Stimulated activated CD4-positive, alpha-beta T cell treated with anti-CD3 and anti-CD28 coated beads, Interleukin-1b, Interleukin-23, amount 100 ng/mL, for 24 hours (primary cell): ENCODE data around the gene MAL.
"Not testable (repeated sequence)": the region's sequence is repeated elsewhere in the genome, so short reads cannot be mapped to it uniquely, and the experiment has no call there.

Source experiments
- DNase-seq, 4 experiments: peaks; one replicate each; pipeline ENCODE4 v3.0.0-alpha.2; 2020; ENCODE audit warnings: low read depth in 4 of 4, low spot score in 1 of 4

The MAL gene

DNA sequence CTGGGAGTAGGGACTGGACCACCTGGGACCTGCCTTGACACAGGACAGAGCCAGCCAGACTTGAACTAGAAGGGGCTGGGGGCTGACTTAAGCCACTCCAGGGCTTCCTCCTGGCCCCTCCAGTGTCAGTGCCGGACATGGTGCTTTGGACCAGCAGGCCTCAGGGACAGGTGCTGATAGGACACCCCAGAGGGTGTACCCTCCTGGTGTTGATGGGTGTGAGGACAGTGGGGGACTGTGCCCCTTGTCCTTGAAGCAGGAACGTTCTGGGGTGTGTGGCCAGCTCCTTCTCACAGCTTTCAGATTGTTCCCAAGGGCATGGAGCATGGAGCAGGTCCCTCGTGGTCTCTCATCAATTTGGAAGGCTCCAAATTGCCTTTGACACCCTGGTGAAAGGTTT, 6.8 kb downstream of the MAL start:
- DNase-seq: no peak

DNA sequence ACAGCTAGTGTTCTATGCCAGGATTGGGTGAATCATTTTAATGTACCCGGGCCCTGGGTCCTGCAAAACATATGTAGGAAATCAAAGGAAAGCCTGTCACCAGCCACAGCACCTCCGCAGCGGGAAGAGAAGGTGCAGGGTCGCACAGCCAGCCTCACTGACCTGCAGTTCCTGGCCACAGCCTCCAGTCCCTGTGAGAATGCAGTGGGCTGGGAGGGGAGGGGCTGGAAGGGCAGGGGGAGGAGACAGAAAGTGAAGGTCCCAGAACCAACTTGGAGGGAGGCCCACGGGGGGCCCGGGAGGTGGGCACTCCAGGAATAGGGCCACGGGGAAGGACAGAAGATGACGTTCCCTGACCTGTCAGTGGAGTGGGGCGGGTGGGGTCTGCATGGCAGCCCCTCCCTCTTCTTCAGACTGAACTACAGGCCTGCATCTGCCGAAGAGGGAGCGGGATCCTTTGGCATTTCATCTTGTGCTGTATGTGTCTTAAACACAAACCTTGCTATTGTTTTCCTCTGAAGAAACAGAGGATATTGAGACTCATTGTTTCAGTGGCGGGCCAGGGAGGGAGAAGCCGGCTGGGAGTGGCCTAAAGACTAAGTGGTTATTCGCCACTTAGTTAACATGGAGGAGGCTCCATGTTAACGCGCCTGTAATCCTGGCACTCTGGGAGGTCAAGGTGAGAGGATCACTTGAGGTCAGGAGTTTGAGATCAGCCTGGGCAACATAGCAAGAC, 7.5 kb downstream of the MAL start:
- DNase-seq: no peak

DNA sequence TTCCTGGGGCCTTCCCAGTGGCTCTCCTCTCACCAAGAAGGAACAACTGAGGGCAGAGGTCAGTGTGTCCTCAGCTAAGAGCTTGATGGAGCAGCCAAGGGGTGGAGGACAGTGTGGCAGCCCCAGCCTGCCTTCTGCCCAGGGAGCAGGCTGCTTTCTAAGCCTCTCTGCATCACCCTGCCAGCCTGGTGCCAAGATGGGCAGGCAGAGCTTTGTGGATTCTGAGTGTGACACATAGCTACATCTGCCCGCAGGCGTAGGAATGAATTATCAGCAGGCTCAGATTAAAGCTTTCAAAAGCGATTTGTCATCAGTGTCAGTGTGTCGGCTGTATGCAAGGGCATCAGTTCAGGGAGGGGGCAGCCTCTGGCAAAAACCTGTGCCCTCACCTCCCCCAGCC, 8.7 kb downstream of the MAL start:
- no peak for DNase-seq

DNA sequence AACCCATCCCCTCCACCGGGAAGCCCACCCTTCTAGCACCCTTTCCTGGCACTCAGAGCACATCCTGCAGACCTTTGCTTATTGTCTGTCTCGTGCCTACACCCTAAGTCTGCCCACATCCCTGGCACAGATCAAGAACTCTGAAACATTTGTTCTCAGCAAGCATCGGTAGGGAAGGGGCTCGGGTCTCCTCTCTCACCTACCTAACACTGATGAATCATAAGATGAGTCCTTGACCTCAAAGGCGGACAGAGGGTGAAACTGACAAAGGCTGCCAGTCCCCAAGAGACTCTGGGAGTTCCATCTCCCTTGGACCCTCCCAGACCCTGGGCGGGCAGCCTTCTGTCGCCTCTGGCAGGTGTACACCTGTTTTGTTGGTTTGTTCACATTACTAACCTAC, 9.3 kb downstream of the MAL start:
- no peak for DNase-seq

DNA sequence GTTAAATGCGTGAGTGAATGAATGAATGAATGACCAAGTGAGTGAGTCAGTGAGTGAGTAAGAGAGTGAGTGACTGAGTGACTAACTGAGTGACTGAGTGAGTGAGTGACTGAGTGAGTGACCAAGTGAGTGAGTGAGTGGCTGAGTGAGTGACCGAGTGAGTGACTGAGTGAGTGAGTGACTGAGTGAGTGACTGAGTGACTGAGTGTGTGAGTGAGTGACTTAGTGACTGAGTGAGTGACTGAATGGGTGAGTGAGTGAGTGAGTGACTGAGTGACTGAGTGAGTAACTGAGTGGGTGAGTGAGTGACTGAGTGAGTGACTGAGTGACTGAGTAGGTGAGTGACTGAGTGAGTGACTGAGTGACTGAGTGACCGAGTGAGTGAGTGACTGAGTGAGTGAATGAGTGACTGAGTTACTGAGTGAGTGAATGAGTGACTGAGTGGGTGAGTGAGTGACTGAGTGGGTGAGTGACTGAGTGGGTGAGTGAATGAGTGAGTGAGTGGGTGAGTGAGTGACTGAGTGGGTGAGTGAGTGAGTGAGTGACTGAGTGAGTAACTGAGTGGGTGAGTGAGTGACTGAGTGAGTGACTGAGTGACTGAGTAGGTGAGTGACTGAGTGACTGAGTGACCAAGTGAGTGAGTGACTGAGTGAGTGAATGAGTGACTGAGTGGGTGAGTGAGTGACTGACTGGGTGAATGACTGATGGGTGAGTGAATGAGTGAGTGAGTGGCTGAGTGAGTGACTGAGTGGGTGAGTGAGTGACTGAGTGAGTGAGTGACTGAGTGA, 11.3 kb downstream of the MAL start:
- no peak for DNase-seq

DNA sequence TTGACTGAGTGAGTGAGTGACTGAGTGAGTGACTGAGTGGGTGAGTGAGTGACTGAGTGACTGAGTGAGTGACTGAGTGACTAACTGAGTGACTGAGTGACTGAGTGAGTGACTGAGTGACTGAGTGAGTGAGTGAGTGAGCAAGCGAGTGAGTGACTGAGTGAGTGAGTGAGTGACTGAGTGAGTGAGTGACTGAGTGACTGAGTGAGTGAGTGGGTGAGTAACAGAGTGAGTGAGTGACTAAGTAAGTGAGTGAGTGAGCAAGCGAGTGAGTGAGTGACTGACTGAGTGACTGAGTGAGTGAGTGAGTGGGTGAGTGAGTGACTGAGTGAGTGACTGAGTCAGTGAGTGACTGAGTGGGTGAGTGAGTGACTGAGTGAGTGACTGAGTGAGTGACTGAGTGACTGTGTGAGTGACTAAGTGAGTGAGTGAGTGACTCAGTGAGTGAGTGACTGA, 11.9 kb downstream of the MAL start:
- DNase-seq: no peak

DNA sequence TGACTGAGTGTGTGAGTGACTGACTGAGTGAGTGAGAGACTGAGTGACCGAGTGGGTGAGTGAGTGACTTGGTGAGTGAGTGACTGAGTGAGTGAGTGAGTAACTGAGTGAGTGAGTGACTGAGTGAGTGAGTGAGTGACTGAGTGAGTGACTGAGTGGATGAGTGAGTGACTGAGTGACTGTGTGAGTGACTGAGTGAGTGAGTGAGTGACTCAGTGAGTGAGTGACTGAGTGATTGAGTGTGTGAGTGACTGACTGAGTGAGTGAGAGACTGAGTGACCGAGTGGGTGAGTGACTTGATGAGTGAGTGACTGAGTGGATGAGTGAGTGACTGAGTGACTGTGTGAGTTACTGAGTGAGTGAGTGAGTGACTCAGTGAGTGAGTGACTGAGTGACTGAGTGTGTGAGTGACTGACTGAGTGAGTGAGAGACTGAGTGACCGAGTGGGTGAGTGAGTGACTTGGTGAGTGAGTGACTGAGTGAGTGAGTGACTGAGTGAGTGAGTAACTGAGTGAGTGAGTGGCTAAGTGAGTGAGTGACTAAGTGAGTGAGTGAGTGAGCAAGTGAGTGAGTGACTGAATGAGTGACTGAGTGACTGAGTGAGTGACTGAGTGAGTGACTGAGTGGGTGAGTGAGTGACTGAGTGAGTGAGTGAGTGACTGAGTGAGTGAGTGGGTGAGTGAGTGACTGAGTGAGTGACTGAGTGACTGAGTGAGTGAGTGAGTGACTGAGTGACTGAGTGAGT, 12.5 kb downstream of the MAL start:
- DNase-seq: not testable (repeated sequence)

DNA sequence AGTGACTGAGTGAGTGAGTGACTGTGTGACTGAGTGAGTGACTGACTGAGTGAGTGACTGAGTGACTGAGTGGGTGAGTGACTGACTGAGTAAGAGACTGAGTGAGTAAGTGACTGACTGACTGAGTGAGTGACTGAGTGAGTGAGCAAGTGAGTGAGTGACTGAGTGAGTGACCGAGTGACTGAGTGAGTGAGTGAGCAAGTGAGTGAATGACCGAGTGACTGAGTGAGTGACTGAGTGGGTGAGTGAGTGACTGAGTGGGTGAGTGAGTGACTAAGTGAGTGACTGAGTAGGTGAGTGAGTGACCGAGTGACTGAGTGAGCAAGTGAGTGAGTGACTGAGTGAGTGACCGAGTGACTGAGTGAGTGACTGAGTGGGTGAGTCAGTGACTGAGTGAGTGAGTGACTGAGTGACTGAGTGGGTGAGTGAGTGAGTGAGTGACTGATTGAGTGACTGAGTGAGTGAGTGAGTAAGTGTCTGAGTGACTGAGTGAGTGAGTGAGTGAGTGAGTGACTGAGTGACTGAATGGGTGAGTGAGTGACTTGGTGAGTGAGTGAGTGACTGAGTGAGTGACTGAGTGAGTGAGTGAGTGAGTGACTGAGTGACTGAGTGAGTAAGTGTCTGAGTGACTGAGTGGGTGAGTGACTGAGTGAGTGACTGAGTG, 13.3 kb downstream of the MAL start:
- no peak for DNase-seq

DNA sequence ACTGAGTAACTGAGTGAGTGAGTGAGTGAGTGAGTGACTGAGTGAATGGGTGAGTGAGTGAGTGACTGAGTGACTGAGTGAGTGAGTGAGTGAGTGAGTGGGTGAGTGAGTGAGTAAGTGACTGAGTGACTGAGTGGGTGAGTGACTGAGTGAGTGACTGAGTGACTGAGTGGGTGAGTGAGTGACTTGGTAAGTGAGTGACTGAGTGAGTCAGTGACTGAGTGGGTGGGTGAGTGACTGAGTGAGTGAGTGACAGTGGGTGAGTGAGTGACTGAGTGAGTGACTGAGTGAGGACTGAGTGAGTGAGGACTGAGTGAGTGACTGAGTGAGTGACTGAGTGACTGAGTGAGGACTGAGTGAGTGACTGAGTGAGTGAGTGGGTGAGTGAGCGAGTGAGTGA, 13.9 kb downstream of the MAL start:
- DNase-seq: peak in 1 of 4 experiments; percentile 12

DNA sequence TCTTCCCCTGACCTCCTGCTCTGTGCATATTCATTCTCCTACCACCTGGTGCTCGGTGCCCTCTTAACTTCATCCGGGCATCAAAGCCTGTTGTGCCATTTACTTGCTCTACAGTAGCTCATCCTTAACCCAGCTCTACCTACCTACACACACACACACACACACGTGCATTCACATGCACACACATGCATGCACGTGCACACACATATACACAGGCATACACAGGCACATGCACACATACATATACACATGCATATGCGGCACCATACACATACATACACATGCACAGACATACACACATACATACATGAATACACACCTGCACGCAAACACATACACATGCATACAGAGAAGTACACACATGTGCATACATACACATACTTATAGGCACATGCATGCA, 14.5 kb downstream of the MAL start:
- no peak for DNase-seq

DNA sequence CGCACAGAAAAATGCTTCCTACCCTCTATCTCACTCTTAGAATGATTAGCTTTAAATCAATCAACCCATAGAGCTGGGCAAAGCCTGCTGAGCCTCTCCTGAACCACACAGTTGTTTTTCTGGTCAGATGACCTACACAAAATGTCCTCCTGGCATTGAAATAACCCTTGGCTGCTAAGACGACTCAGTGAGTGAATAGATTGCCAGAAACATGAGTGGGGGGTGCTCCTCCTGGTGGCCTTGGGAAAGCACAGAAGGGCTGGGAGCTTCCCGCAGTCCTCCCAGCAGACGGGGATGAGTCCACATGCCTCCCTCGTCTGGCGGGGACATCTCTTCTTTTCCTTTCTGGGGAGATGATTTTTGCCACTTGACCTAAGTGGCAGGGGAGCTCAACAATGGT, 14.9 kb downstream of the MAL start:
- no peak for DNase-seq

DNA sequence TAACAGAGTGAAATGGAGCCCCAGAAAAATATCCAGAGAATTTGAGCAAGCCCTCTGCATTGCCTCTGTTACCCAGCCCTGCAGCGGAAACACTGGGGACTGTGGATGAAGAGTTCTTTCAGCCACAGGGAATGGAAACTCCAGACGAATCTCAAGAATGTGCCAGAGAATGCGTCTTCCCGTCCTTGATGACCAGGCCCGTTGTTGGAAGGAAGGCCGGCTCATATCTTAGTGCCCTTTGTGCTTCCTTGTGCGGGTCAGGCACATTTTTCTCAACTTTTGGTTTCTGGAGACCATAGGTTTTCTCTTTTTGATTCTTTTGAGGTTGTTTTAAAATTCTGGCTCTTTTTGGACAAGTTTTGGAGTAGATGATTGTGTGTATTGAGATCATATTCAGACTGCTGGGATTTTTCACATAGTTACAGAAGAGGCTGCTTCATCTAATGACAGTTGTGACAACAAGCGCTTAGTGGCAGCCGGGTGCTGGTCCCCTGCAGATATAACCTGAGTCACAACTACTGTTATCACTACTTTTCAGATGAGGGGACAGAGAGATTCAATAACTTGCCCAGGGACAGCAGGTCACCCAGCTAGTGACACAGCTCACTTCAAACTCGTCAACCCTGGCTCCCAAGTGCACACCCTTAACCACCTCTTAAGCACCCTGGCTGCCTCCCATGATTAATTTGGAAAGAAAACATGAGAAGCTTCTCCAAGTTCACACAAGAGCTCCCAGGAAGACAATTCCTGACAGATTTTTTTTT, 15.7 kb downstream of the MAL start:
- DNase-seq: no peak

DNA sequence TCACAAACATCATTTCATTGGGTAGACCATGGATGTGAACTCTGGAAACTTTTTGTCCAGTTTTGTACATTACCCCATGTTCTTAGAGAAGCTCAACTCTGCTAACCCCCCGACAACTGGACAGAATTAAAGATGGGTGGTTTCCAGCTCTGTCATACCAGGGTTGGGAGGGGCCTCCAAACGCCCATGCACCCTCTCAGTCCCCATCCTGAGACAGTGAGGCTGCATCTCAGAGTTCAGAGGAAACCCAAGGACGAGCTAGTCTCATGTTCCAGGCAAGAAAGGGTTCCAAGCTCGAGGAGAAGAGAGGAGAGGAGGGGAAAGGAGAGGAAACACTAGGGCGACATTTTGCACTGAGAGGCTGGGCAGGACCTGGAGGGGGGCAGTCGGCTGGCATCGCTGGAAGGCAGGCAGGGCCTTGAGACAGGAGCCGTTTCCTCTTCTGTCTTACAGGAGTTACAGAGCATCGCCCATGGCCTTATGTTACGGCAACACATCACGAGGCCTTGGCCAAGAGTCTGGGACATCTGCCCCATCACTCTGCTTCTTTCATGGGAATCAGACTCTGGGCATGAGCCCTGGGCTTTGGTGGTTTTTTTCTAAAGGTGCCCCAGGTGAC, 16.4 kb downstream of the MAL start:
- no peak for DNase-seq

DNA sequence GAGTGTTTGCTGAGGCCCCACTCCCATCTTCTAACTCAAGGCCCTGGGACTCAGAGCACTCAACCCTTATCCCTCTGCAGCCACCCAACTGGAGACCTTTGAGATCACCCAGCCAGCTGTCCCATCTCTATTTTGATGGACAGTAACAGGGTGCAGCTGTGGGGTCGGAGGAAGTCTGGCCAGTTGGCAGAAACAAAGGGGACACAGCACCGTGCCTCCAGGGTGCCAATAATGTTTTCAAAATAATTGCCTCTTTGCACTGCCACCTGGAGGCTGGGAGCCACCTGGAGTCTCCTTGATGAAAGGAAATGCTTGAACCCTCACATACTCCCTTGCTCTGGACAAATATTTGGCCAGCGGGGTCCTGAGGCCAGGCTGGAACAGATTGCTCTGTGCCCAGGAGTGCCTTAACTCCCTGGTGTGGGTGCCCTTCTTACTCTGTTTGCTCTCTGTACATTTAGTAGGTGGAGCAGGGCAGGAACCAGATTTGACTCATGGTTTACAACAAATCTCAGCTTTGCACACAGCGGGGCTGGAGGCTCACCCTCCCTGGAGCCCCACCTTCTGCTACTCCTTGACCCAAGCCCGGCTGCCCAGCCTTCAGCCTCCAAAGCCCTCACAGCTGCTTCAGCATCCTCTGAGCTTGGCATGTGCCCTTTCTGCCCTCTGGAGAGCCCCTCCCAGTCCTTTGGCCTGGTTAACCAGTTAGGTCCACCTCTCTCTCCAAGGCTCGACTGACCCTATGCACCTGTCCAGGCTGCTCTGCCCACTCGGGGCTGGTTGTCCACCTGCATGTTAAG, 17.2 kb downstream of the MAL start:
- no peak for DNase-seq

DNA sequence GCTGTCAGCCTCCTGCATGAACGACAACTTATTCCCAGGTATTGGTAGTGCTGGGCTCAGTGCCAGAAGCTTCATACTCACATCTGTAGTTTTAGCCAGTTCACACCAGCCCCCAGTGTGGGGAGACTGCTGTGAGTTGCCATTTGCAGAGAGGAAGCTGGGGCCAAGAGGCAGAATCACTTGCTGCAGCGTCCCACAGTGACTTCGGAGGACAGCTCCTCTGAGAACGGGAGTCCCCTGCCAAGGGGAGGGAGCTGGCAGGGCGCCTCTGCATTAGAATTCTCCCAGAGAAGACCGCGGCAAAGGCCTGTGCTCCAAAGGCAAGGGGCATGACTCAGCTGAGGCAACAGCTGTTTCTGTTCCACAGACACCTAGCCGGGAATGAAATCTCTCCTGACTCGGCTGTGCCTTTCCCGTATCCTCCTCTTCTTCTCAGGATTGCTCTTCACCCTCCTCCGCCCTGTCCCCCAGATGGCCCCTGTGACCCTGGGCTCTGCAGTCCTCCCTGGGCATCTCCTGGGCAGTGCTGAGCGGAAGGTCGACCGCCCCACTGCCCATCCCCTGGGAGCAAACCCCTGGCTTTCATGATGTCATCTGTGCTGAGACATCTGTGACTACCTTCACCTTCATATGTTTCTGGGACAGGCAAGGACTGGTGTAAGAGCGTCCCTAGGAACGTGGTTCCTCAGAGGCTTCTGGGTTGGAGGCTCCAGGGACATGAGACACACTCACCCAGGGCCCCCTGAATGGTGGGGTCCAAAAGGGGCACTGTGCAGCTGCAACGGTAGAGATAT, 18.0 kb downstream of the MAL start:
- no peak for DNase-seq

DNA sequence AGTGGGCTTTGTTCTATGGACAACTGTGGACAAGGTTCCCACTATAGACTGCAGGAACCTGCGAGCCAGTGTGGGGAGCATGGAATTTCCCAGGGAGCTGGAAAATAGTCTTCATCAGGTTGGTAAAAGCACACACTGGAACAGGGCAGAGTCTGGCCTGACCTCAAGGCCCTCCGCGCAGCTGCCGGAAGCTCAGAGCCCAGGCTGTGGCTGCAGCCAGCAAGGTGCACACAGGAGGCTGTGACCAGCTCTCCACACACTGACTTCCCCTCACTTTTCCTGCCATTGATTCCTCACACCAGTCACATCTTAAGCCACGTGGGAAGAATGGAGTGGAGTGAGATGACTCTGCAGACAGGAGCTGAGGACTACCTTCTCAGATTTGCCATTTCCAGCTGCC, 19.1 kb downstream of the MAL start:
- no peak for DNase-seq

DNA sequence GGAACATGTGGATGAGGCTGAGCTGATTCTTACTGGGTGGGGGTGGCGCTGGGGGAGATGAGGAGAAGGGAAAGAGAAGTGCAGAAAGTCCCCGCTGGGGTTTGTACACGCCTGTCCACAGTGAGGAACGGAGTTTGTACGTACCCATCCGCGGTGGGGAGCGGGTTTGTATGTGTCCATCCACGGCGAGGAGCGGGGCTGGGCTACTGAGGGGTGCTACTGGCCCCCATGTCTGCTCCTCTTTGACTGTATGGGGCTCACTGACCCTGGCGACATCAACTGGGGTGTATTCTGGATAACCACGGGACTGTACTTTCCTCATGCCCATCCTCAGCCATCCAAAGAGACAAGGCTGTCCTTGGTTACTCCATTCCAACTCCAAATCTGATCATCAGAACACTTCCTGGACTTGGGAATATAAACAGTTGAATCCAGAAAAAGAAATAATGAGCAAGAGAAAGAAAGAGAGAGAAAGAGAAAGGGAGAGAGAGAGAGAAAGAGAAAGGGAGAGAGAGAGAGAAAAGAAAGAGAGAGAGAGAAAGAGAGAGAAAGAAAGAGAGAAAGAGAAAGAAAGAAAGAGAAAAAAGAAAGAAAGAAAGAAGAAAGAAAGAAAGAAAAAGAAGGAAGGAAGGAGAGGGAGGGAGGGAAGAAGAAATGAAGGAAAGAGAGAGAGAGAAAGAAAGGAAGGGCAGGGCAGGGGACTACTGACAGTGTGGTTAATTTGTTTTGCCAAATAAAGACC, 21.0 kb downstream of the MAL start:
- DNase-seq: no peak
